ENCODE data around the gene U2AF2. TPM values are rescaled to one million over a fixed set of nuclear protein-coding genes. Genes with fewer than 3 reads are reported as not detected.

The U2AF2 gene
- total RNA-seq, 4 donors from 2014 or later, result 132 to 292 (median 159) TPM

DNA sequence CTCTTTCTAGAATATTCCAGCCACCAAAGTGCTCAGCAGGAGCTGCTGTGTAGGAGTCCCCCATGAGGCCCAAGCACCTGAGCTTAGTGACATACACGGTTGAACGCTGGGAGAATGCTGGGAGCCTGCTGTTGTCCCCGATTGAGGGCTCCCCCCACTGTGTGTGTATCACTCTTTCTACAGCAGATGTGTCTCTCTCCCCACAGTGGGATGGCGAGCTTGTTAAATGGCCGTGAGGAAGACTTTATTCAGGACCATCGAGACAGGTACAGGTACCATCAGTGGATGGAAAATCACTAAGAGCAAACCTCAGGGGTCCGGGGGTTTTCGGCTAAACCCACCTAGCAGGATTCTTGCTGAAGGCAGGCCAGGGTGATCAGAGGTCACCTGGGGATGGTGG is 42.9 kb downstream of the U2AF2 start:
- no peak overlapping the region for H3K4me3 ChIP-seq
- peaks cover 0 to 81% (median 0%) of the 10 kb centered on the region in 3 donors for H3K36me3 ChIP-seq
- no peak for TF ChIP-seq POLR2A (IDR thresholded peaks at IDR 0.05)
- TF ChIP-seq, protein P1, sequence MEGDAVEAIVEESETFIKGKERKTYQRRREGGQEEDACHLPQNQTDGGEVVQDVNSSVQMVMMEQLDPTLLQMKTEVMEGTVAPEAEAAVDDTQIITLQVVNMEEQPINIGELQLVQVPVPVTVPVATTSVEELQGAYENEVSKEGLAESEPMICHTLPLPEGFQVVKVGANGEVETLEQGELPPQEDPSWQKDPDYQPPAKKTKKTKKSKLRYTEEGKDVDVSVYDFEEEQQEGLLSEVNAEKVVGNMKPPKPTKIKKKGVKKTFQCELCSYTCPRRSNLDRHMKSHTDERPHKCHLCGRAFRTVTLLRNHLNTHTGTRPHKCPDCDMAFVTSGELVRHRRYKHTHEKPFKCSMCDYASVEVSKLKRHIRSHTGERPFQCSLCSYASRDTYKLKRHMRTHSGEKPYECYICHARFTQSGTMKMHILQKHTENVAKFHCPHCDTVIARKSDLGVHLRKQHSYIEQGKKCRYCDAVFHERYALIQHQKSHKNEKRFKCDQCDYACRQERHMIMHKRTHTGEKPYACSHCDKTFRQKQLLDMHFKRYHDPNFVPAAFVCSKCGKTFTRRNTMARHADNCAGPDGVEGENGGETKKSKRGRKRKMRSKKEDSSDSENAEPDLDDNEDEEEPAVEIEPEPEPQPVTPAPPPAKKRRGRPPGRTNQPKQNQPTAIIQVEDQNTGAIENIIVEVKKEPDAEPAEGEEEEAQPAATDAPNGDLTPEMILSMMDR (IDR thresholded peaks at IDR 0.05), result no peak
- H3K4me1 ChIP-seq, result peaks cover 0 to 18% (median 0%) of the 10 kb centered on the region in 4 donors
- no peak overlapping the region for H3K27ac ChIP-seq
- no peaks in the 10 kb centered on the region for H3K27me3 ChIP-seq
- peak in 1 of 3 donors; percentile 40 for DNase-seq
- H3K9me3 ChIP-seq, result no peaks in the 10 kb centered on the region

DNA sequence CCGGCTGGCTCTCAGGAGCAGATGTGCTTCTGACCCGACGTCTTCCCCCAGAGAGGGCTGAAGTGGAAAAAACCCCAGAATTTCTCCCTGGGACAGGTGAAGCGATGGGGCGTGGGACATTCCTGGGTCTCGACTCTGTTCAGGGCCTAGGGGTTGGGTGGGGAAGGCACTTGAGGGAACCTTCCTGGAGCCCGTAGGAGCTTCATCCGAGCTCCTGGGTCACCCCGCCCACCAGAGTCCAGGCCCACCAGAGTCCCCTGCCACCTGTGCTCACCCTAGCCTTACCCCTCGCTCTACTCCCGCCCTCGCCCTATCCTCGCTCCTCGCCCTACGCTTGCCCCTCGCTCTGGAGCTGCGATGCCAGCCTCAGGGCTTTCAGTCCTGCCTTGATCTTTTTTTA is 43.4 kb downstream of the U2AF2 start:
- Histone ChIP-seq H3K36me3 (peaks cover 0 to 75% (median 0%) of the 10 kb centered on the region in 3 donors), H3K4me3 (no peak overlapping the region), H3K27me3 (no peaks in the 10 kb centered on the region), H3K4me1 (peaks cover 0 to 13% (median 0%) of the 10 kb centered on the region in 4 donors), H3K27ac (no peak overlapping the region), H3K9me3 (no peaks in the 10 kb centered on the region)
- peak in 1 of 3 donors; percentile 32 for DNase-seq
- no peak for TF ChIP-seq POLR2A (IDR thresholded peaks at IDR 0.05)
- TF ChIP-seq, protein P1 (IDR thresholded peaks at IDR 0.05), result no peak

DNA sequence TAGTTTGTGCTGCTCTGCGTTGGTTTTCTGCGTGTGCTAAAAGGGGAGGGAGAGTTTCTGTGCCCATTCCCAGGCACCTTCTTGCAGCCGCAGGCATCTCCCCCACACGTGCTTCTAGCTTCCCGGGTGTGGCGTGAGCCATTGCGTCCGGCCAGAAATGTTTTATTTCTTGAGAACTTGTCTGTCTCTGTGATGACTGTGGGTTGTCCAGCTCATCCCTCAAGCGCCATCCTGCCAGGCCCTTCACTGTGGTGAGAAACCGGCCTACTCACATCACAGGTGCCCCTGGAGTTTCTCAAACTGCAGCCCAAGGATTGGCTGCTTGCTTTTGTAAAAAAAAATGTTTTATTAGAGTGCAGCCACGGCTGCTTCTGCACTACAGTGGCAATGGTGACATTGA is 44.4 kb downstream of the U2AF2 start:
- no peak overlapping the region for H3K27ac ChIP-seq
- H3K36me3 ChIP-seq, result peaks cover 0 to 68% (median 0%) of the 10 kb centered on the region in 3 donors
- H3K27me3 ChIP-seq, result no peaks in the 10 kb centered on the region
- peak in 1 of 3 donors; percentile 42 for DNase-seq
- no peak for TF ChIP-seq POLR2A (IDR thresholded peaks at IDR 0.05)
- TF ChIP-seq, protein P1 (IDR thresholded peaks at IDR 0.05), result no peak
- H3K4me3 ChIP-seq, result no peak overlapping the region
- peaks cover 0 to 11% (median 0%) of the 10 kb centered on the region in 4 donors for H3K4me1 ChIP-seq
- no peaks in the 10 kb centered on the region for H3K9me3 ChIP-seq

DNA sequence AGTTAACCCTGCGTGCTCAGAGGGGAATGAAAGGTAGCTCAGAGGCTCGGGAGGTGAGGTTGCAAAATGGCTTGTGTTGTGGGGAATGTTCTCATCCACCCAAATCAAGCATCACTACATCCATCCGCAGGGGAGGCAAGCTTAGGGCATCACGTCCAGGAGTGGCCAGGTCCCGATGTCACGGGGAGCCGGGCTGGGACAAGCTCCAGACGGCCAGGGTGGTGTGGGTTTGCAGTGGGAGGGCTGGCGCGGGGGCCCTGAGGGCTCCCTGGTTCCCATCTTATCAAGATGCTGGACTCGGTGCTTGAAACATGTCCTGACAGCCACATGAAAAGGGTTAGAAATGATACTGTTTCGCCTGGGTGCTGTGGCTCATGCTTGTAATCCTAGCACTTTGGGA is 46.0 kb downstream of the U2AF2 start:
- Histone ChIP-seq H3K36me3 (peaks cover 0 to 58% (median 0%) of the 10 kb centered on the region in 3 donors), H3K4me1 (peaks cover 0 to 11% (median 0%) of the 10 kb centered on the region in 4 donors), H3K27ac (no peak overlapping the region), H3K4me3 (no peak overlapping the region), H3K9me3 (no peaks in the 10 kb centered on the region), H3K27me3 (no peaks in the 10 kb centered on the region)
- TF ChIP-seq, protein P1 (IDR thresholded peaks at IDR 0.05), result no peak
- TF ChIP-seq POLR2A (IDR thresholded peaks at IDR 0.05), result no peak
- DNase-seq, result peak in 1 of 3 donors; percentile 18

DNA sequence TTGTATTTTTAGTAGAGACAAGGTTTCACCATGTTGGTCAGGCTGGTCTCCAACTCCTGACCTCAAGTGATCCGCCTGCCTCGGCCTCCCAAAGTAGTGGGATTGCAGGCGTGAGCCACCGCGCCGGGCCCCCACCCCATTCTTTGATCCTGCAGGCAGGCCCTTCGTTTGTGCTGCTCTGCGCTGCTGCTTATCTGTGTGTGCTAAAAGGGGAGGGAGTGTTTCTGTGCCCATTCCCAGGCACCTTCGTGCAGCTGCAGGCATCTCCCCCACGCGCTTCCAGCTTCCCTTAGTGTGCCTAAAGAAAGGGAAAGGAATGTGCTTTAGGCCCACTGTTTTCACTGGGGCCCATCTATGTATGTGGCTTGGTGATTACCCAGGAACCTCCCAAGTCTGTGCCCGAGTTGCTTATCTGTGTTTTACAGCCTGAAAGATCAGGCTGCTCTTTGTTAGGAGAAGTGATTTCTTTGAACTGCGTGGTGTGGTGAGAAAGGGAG is 47.3 kb downstream of the U2AF2 start:
- Histone ChIP-seq H3K4me3 (no peak overlapping the region), H3K36me3 (peaks cover 0 to 45% (median 0%) of the 10 kb centered on the region in 3 donors), H3K27ac (peak overlapping the region in 2 of 4 donors; percentile 47 to 60), H3K9me3 (no peaks in the 10 kb centered on the region), H3K4me1 (peaks cover 0 to 11% (median 0%) of the 10 kb centered on the region in 4 donors), H3K27me3 (no peaks in the 10 kb centered on the region)
- TF ChIP-seq, protein P1 (IDR thresholded peaks at IDR 0.05), result no peak
- TF ChIP-seq POLR2A (IDR thresholded peaks at IDR 0.05), result no peak
- DNase-seq, result peak in 1 of 3 donors; percentile 44

All from Peyer's patch (tissue), 4 donors.